HepG2 (cell line): ENCODE data around the gene AGBL1. TPM values are rescaled to one million over a fixed set of nuclear protein-coding genes. Genes with fewer than 3 reads are reported as not detected.

Source experiments
- ATAC-seq: fragments of 200-7000 bp; cut with Tn5 transposase; 3 replicates; pipeline ENCODE4 v1.9.1; 2020; ENCODE audit warnings: mild to moderate bottlenecking, moderate library complexity
- BruUV-seq: library from RNA; stranded (reverse); fragments of 400-500 nt; replicated peaks from 2 replicates; lab custom pipeline; 2021; lab: Mats Ljungman, UMichigan
- CTCF ChIA-PET: fragments of 300-600 bp; formaldehyde crosslinking; extraction: SDS; loops from one replicate; lab custom pipeline; 2021; ENCODE audit warnings: low total read pairs, inconsistent platforms, low intra/inter-chr PET ratio; lab: Yijun Ruan, JAX
- POLR2A ChIA-PET: fragments of 350-600 bp; sonication (Branson Sonifier 250); formaldehyde crosslinking; loops from one replicate; lab custom pipeline; 2020; ENCODE audit warnings: antibody characterized with exemption, inconsistent platforms; lab: Yijun Ruan, JAX
- DNase-seq: peaks from one replicate; pipeline ENCODE4 v3.0.0-alpha.2; 2015; ENCODE audit warnings: low spot score
- FAIRE-seq: peaks from 3 replicates; lab custom pipeline; 2011; peaks lifted over from hg19 to GRCh38; lab: Jason Lieb, UNC
- H2AFZ ChIP-seq: one replicate; pipeline ENCODE4 v1.6.1; 2011; ENCODE audit warnings: low read length, inconsistent platforms
- H3K27ac ChIP-seq: fragments of 300-600 bp; 3 replicates; pipeline ENCODE4 v1.8.0; 2011; ENCODE audit warnings: mixed run types, mild to moderate bottlenecking, mixed read lengths, low read length, inconsistent platforms; ENCODE audit not compliant: insufficient read depth; ENCODE audit errors: extremely low read length
- H3K27me3 ChIP-seq, 2 experiments: fragments of 200-600 bp in 1 of 2; 2 replicates in 1 of 2; 3 replicates in 1 of 2; pipeline versions ENCODE4 v1.6.0 to v1.8.0; 2011; ENCODE audit warnings: low read length in 2 of 2, mild to moderate bottlenecking in 2 of 2, moderate library complexity in 2 of 2, inconsistent platforms in 1 of 2; ENCODE audit not compliant: insufficient read depth in 2 of 2, control insufficient read depth in 1 of 2
- H3K36me3 ChIP-seq, 2 experiments: fragments of 200-600 bp in 1 of 2; replicated peaks in 1 of 2; 2 replicates in 1 of 2; 3 replicates in 1 of 2; pipeline versions ENCODE4 v1.5.1 to v1.8.0; 2011; ENCODE audit warnings: low read length in 2 of 2, inconsistent platforms in 1 of 2; ENCODE audit not compliant: insufficient read depth in 2 of 2, control insufficient read depth in 1 of 2
- H3K4me1 ChIP-seq: 2 replicates; pipeline ENCODE4 v1.5.1; 2012; ENCODE audit warnings: low read length, inconsistent platforms; ENCODE audit not compliant: insufficient read depth
- H3K4me2 ChIP-seq: 2 replicates; pipeline ENCODE4 v1.6.0; 2011; ENCODE audit warnings: low read depth, low read length, inconsistent platforms
- H3K4me3 ChIP-seq, 3 experiments: fragments of 200-600 bp in 1 of 3; sonication (generic), shearing (Covaris generic) in 1 of 3; replicated peaks in 1 of 3; 2 replicates each; pipeline ENCODE4 v1.5.1; 2011 to 2016; ENCODE audit warnings: low read length in 3 of 3, inconsistent platforms in 2 of 3, low read depth in 2 of 3, mild to moderate bottlenecking in 2 of 3, control low read depth in 1 of 3, mixed read lengths in 1 of 3; ENCODE audit not compliant: insufficient read depth in 1 of 3
- H3K79me2 ChIP-seq: one replicate; pipeline ENCODE4 v1.6.1; 2011; ENCODE audit warnings: low read length, inconsistent platforms; ENCODE audit not compliant: insufficient read depth
- H3K9ac ChIP-seq: 2 replicates; pipeline ENCODE4 v1.6.0; 2011; ENCODE audit warnings: mild to moderate bottlenecking, low read depth, low read length, inconsistent platforms; ENCODE audit not compliant: insufficient read depth
- H3K9me3 ChIP-seq: 2 replicates; pipeline ENCODE4 v1.5.1; 2012; ENCODE audit warnings: mild to moderate bottlenecking, low read length
- H4K20me1 ChIP-seq: 2 replicates; pipeline ENCODE4 v1.6.0; 2011; ENCODE audit warnings: inconsistent platforms, mild to moderate bottlenecking, low read length, moderate library complexity; ENCODE audit not compliant: insufficient read depth
- AGO1 ChIP-seq: fragments of 200-400 bp; formaldehyde crosslinking; IDR thresholded peaks from 2 replicates; pipeline ENCODE4 v1.6.1; 2017; ENCODE audit warnings: mild to moderate bottlenecking, low read depth, low read length, moderate library complexity; ENCODE audit not compliant: poor library complexity, severe bottlenecking
- CSRNP2 ChIP-seq: sonication (generic); formaldehyde crosslinking; conservative IDR thresholded peaks from 2 replicates; pipeline ENCODE4 v1.8.0; 2022; ENCODE audit warnings: low read depth, missing genetic modification reagents
- PTBP1 ChIP-seq: fragments of 200-400 bp; formaldehyde crosslinking; IDR thresholded peaks from 2 replicates; pipeline ENCODE4 v1.6.1; 2018; ENCODE audit warnings: low read length, low read depth; ENCODE audit not compliant: poor library complexity, severe bottlenecking
- REST ChIP-seq, 2 experiments: IDR thresholded peaks; 2 replicates each; pipeline ENCODE4 v1.6.1; 2011 to 2012; ENCODE audit warnings: low read length in 2 of 2, borderline replicate concordance in 1 of 2, low read depth in 1 of 2, mild to moderate bottlenecking in 1 of 2, moderate library complexity in 1 of 2
- YEATS2 ChIP-seq: sonication (generic); formaldehyde crosslinking; IDR thresholded peaks from 2 replicates; pipeline ENCODE4 v1.4.0; 2020; ENCODE audit warnings: missing genetic modification reagents, borderline replicate concordance
- ZBTB43 ChIP-seq: sonication (generic); formaldehyde crosslinking; conservative IDR thresholded peaks from 2 replicates; pipeline ENCODE4 v1.4.0; 2020; ENCODE audit warnings: missing genetic modification reagents
- ZNF343 ChIP-seq: sonication (generic); formaldehyde crosslinking; IDR thresholded peaks from 2 replicates; pipeline ENCODE4 v1.4.0; 2020; ENCODE audit warnings: mild to moderate bottlenecking, missing genetic modification reagents
- ZNF510 ChIP-seq: sonication (generic); formaldehyde crosslinking; IDR thresholded peaks from 2 replicates; pipeline ENCODE4 v1.4.0; 2020; ENCODE audit warnings: low read depth, mild to moderate bottlenecking, missing genetic modification reagents
- WGBS: methylation state at CpG from one replicate; pipeline ENCODE4 v1.1.6; 2017; ENCODE audit warnings: low lambda C conversion rate; 5-methylcytosine and 5-hydroxymethylcytosine counted together
- in situ Hi-C: cut with HindIII; loops from 2 replicates; pipeline ENCODE4 v1.10.0; 2017; ENCODE audit warnings: low pct_unique_long_range_greater_than_20kb; ENCODE audit not compliant: extremely low pct_ligation_motif_present
- intact Hi-C: fragments of 100-400 bp; cut with micrococcal nuclease; formaldehyde crosslinking; loops from one replicate; pipeline ENCODE4 v1.10.0; 2022; ENCODE audit not compliant: unreplicated experiment
- polyA plus RNA-seq, 8 experiments: library from polyadenylated mRNA; depleted of rRNA in 3 of 8; stranded (reverse) in 7 of 8; unstranded in 1 of 8; fragments of >200 nt; fragmentation: Illumina TruSeq in 4 of 8; extraction: Trizol in 4 of 8; gene quantifications; 2 replicates each; pipeline versions ENCODE4 v1.2.1 to v1.2.3, GENCODE V29; 2011 to 2016; ENCODE audit warnings: low read depth in 4 of 8, missing spikeins in 1 of 8, mixed read lengths in 1 of 8; ENCODE audit not compliant: insufficient read depth in 1 of 8
- total RNA-seq, 5 experiments: library from RNA; depleted of rRNA; stranded (reverse); fragments of >200 nt; fragmentation: Illumina TruSeq; extraction: Trizol; gene quantifications; 2 replicates each; pipeline ENCODE4 v1.2.3, GENCODE V29; 2016; ENCODE audit warnings: low read depth in 1 of 5

Gene AGBL1
- total and polyA plus RNA-seq, 2 of the 13 experiments (the other 11 are each of a cell fraction or from before 2014, with no cell fraction given): 0.01 TPM; not detected in 1

GRCh38 chr15:86355361-86355760 is 275.7 kb downstream of the AGBL1 start (continued):
- TF ChIP-seq ZNF510 (CRISPR knock-in tag) (no peak), ZBTB43 (no peak), PTBP1 (no peak), CSRNP2 (CRISPR knock-in tag) (no peak), ZNF343 (no peak), AGO1 (no peak)
- TF ChIP-seq, all 625 proteins: peak for 0

- WGBS: 4% methylated on average over 1 of the region's 1 CpG
- ATAC-seq (no peak), FAIRE-seq (no peak), DNase-seq (no peak)
- CTCF ChIA-PET: no interaction called here
- in situ Hi-C loops (no loop called here), intact Hi-C loops (no loop called here)
- Histone ChIP-seq H2AFZ (no peak overlapping the region), H3K9me3 (peaks cover 69% of the 10 kb centered on the region), H3K27me3 (no peaks in the 10 kb centered on the region), H3K4me2 (no peak overlapping the region), H3K9ac (no peak overlapping the region), H4K20me1 (no peaks in the 10 kb centered on the region), H3K36me3 (no peaks in the 10 kb centered on the region), H3K4me1 (no peaks in the 10 kb centered on the region), H3K79me2 (no peaks in the 10 kb centered on the region), H3K4me3 (no peak overlapping the region), H3K27ac (no peak overlapping the region)
- no TSS peak for BruUV-seq
- POLR2A ChIA-PET: no interaction called here
- TF ChIP-seq REST (IDR thresholded peaks at IDR 0.05; ENCODE audit: borderline replicate concordance in 1 of 2, low read depth in 1 of 2, low read length in 2 of 2) (peak in 1 of 2 experiments; percentile 65; a peak in 2 of 4 replicates), YEATS2 (no peak)
Measured at GRCh38 chr15:86355801-86356200, 276.1 kb downstream of the AGBL1 start.
